GM12878 (cell line): ENCODE data around the gene PIGBOS1. TPM values are rescaled to one million over a fixed set of nuclear protein-coding genes. Genes with fewer than 3 reads are reported as not detected.
A peak's percentile ranks its signal among the peaks of the same experiment; 100 is the strongest.

ENCODE experiments used
- CEBPZ ChIP-seq: fragments of 150-350 bp; IDR thresholded peaks from 2 replicates; pipeline ENCODE4 v1.6.1; 2016; ENCODE audit warnings: low read depth, low read length
- E4F1 ChIP-seq: fragments of 450-650 bp; IDR thresholded peaks from 2 replicates; pipeline ENCODE4 v1.6.1; 2018; ENCODE audit warnings: borderline replicate concordance, mild to moderate bottlenecking; ENCODE audit not compliant: partially characterized antibody
- EED ChIP-seq: sonication (generic); IDR thresholded peaks from 2 replicates; pipeline ENCODE4 v1.6.1; 2016; ENCODE audit warnings: antibody characterized with exemption, low read depth
- FOXK2 ChIP-seq: fragments of 450-650 bp; IDR thresholded peaks from 2 replicates; pipeline ENCODE4 v1.6.1; 2017; ENCODE audit warnings: mild to moderate bottlenecking, moderate library complexity
- IRF4 ChIP-seq: IDR thresholded peaks from 2 replicates; pipeline ENCODE4 v1.6.1; 2011; ENCODE audit warnings: low read depth, low read length
- KAT2A ChIP-seq: conservative IDR thresholded peaks from 2 replicates; pipeline ENCODE4 v1.6.1; 2011; ENCODE audit warnings: low read depth, low read length; ENCODE audit not compliant: control insufficient read depth
- MAX ChIP-seq: IDR thresholded peaks from 2 replicates; pipeline ENCODE4 v1.6.1; 2012; ENCODE audit warnings: low read depth, low read length, improper control_type of control experiment
- NFYA ChIP-seq: IDR thresholded peaks from 2 replicates; pipeline ENCODE4 v1.6.1; 2011; ENCODE audit warnings: low read depth, mild to moderate bottlenecking, low read length, improper control_type of control experiment, borderline replicate concordance
- NR2C1 ChIP-seq: fragments of 450-650 bp; IDR thresholded peaks from 2 replicates; pipeline ENCODE4 v1.6.1; 2017; ENCODE audit warnings: antibody characterized with exemption, mild to moderate bottlenecking, moderate library complexity
- RUNX3 ChIP-seq: IDR thresholded peaks from 2 replicates; pipeline ENCODE4 v1.6.1; 2012; ENCODE audit warnings: low read length, inconsistent platforms
- SIN3A ChIP-seq: IDR thresholded peaks from 2 replicates; pipeline ENCODE4 v1.6.1; 2012; ENCODE audit warnings: low read depth, low read length, improper control_type of control experiment
- SMAD1 ChIP-seq: fragments of 450-650 bp; IDR thresholded peaks from 2 replicates; pipeline ENCODE4 v1.6.1; 2018; ENCODE audit warnings: mild to moderate bottlenecking, low read depth; ENCODE audit not compliant: partially characterized antibody
- SUZ12 ChIP-seq: fragments of 200-600 bp; sonication (generic); IDR thresholded peaks from one replicate; pipeline ENCODE4 v1.6.1; 2018; ENCODE audit warnings: antibody characterized with exemption, mild to moderate bottlenecking; ENCODE audit not compliant: unreplicated experiment
- TARDBP ChIP-seq: IDR thresholded peaks from 2 replicates; pipeline ENCODE4 v1.6.1; 2016; ENCODE audit warnings: borderline replicate concordance
- TBL1XR1 ChIP-seq: IDR thresholded peaks from 2 replicates; pipeline ENCODE4 v1.6.1; 2012; ENCODE audit warnings: low read depth, low read length, improper control_type of control experiment
- TCF12 ChIP-seq: IDR thresholded peaks from 2 replicates; pipeline ENCODE4 v1.6.1; 2011; ENCODE audit warnings: low read depth, mild to moderate bottlenecking, low read length
- TCF3 ChIP-seq: IDR thresholded peaks from 2 replicates; pipeline ENCODE4 v1.6.1; 2012; ENCODE audit warnings: low read depth, mild to moderate bottlenecking, low read length, borderline replicate concordance; ENCODE audit not compliant: insufficient read depth
- ZNF24 ChIP-seq: fragments of 450-650 bp; IDR thresholded peaks from 2 replicates; pipeline ENCODE4 v1.6.1; 2017; ENCODE audit warnings: antibody characterized with exemption, mild to moderate bottlenecking
- polyA plus RNA-seq, 11 experiments: library from polyadenylated mRNA; depleted of rRNA in 4 of 11; unstranded in 6 of 11; stranded (reverse) in 5 of 11; fragments of >200 nt; fragmentation: Nextera tagmentation in 4 of 11; fragmentation: Illumina TruSeq in 1 of 11; extraction: Ambion mirVana in 4 of 11; extraction: Trizol in 1 of 11; gene quantifications; 1 replicate in 1 of 11; 2 replicates in 10 of 11; pipeline versions ENCODE4 v1.2.1 to v1.2.3, GENCODE V29; 2011 to 2016; ENCODE audit warnings: inconsistent platforms in 2 of 11, missing spikeins in 2 of 11, low read depth in 1 of 11
- total RNA-seq, 4 experiments: library from RNA; depleted of rRNA in 3 of 4; stranded (reverse); fragments of >200 nt in 3 of 4; fragmentation: Illumina TruSeq in 1 of 4; extraction: Trizol in 1 of 4; gene quantifications; 2 replicates each; pipeline versions ENCODE4 v1.2.1 to v1.2.3, GENCODE V29; 2013 to 2021
- TF ChIP-seq, protein P1 (sequence below): fragments of 450-650 bp; IDR thresholded peaks from 2 replicates; pipeline ENCODE4 v1.6.1; 2017; ENCODE audit warnings: borderline replicate concordance
- TF ChIP-seq, protein P2 (sequence below): IDR thresholded peaks from 2 replicates; pipeline ENCODE4 v1.6.1; 2012; ENCODE audit warnings: low read depth, low read length, improper control_type of control experiment
- TF ChIP-seq, protein P3 (sequence below): fragments of 450-650 bp; IDR thresholded peaks from 2 replicates; pipeline ENCODE4 v1.6.1; 2014; ENCODE audit warnings: mild to moderate bottlenecking

The PIGBOS1 gene
- total and polyA plus RNA-seq, 10 of the 15 experiments (the other 5 are each of a cell fraction or from before 2014, with no cell fraction given) = 7.1 to 24.7 (median 10.2) TPM

GRCh38 chr15:55279746-55280351 lies 39.1 kb downstream of the PIGBOS1 start (continued):
- TF ChIP-seq E4F1 = no peak
- TF ChIP-seq SIN3A = no peak
- no peak; the same call in 1 of the 2 replicates for TF ChIP-seq TCF12
- no peak for TF ChIP-seq KAT2A
- TF ChIP-seq TCF3 = 0 out of 2 replicates have a peak, but pooled peaks have one; percentile 13
- TF ChIP-seq, protein P1, sequence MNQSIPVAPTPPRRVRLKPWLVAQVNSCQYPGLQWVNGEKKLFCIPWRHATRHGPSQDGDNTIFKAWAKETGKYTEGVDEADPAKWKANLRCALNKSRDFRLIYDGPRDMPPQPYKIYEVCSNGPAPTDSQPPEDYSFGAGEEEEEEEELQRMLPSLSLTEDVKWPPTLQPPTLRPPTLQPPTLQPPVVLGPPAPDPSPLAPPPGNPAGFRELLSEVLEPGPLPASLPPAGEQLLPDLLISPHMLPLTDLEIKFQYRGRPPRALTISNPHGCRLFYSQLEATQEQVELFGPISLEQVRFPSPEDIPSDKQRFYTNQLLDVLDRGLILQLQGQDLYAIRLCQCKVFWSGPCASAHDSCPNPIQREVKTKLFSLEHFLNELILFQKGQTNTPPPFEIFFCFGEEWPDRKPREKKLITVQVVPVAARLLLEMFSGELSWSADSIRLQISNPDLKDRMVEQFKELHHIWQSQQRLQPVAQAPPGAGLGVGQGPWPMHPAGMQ = no peak
- no peak for TF ChIP-seq NR2C1
- no peak for TF ChIP-seq SUZ12
- TF ChIP-seq NFYA = no peak
- peak; percentile 86 for TF ChIP-seq RUNX3
- TF ChIP-seq, protein P2, sequence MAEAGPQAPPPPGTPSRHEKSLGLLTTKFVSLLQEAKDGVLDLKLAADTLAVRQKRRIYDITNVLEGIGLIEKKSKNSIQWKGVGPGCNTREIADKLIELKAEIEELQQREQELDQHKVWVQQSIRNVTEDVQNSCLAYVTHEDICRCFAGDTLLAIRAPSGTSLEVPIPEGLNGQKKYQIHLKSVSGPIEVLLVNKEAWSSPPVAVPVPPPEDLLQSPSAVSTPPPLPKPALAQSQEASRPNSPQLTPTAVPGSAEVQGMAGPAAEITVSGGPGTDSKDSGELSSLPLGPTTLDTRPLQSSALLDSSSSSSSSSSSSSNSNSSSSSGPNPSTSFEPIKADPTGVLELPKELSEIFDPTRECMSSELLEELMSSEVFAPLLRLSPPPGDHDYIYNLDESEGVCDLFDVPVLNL = no peak
- no peak for TF ChIP-seq FOXK2
- no peak for TF ChIP-seq CEBPZ
- TF ChIP-seq, protein P3, sequence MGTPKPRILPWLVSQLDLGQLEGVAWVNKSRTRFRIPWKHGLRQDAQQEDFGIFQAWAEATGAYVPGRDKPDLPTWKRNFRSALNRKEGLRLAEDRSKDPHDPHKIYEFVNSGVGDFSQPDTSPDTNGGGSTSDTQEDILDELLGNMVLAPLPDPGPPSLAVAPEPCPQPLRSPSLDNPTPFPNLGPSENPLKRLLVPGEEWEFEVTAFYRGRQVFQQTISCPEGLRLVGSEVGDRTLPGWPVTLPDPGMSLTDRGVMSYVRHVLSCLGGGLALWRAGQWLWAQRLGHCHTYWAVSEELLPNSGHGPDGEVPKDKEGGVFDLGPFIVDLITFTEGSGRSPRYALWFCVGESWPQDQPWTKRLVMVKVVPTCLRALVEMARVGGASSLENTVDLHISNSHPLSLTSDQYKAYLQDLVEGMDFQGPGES = no peak
- no peak for TF ChIP-seq MAX
- peak; percentile 54 for TF ChIP-seq SMAD1
- peak; percentile 61 for TF ChIP-seq IRF4
- 0 out of 2 replicates have a peak, but pooled peaks have one; percentile 33 for TF ChIP-seq TARDBP
- TF ChIP-seq EED = peak; percentile 70
- TF ChIP-seq ZNF24 = 0 out of 2 replicates have a peak, but pooled peaks have one; percentile 2
- TF ChIP-seq TBL1XR1 = 0 out of 2 replicates have a peak, but pooled peaks have one; percentile 18
